HEK293 (cell line): ENCODE results near the gene MORC4.

Experiments
- CTCF ChIA-PET: fragments of 350-600 bp; formaldehyde crosslinking; extraction: SDS; loops from one replicate; lab custom pipeline; 2021; ENCODE audit warnings: antibody characterized with exemption; lab: Yijun Ruan, JAX
- POLR2A ChIA-PET: fragments of 300-600 bp; formaldehyde crosslinking; extraction: SDS; loops from one replicate; lab custom pipeline; 2020; ENCODE audit warnings: antibody characterized with exemption, inconsistent platforms; lab: Yijun Ruan, JAX
- H3K27ac ChIP-seq: fragments of 200-500 bp; sonication (Bioruptor generic); 2 replicates; pipeline ENCODE4 v1.5.1; 2014; ENCODE audit warnings: low read depth, low read length, control low read depth, inconsistent platforms; ENCODE audit errors: extremely low read depth
- H3K36me3 ChIP-seq, 2 experiments: fragments of 200-500 bp in 1 of 2; sonication (Bioruptor generic) in 1 of 2; 1 replicate in 1 of 2; 2 replicates in 1 of 2; pipeline ENCODE4 v1.5.1; 2014 to 2017; ENCODE audit warnings: inconsistent platforms in 2 of 2, low read length in 2 of 2; ENCODE audit not compliant: control insufficient read depth in 2 of 2, insufficient read depth in 1 of 2
- H3K4me1 ChIP-seq: fragments of 200-500 bp; sonication (Bioruptor generic); 2 replicates; pipeline ENCODE4 v1.5.1; 2014; ENCODE audit warnings: mild to moderate bottlenecking, low read length, inconsistent platforms; ENCODE audit not compliant: control insufficient read depth, insufficient read depth
- H3K4me3 ChIP-seq: 2 replicates; pipeline ENCODE4 v1.5.1; 2011; ENCODE audit warnings: low read depth, mild to moderate bottlenecking, control low read depth, low read length, moderate library complexity
- H3K9me3 ChIP-seq: fragments of 200-500 bp; sonication (Bioruptor generic); 2 replicates; pipeline ENCODE4 v1.5.1; 2014; ENCODE audit warnings: low read depth, low read length, inconsistent platforms; ENCODE audit not compliant: control insufficient read depth, insufficient read depth
- ELK4 ChIP-seq: IDR thresholded peaks from 2 replicates; pipeline ENCODE4 v1.6.1; 2011; ENCODE audit warnings: mild to moderate bottlenecking, low read depth, low read length, borderline replicate concordance
- HOXA7 ChIP-seq: sonication (generic); formaldehyde crosslinking; IDR thresholded peaks from 2 replicates; pipeline ENCODE4 v1.8.1; 2022; ENCODE audit warnings: missing genetic modification reagents, borderline replicate concordance
- PRDM2 ChIP-seq: fragments of 450-650 bp; formaldehyde crosslinking; IDR thresholded peaks from 2 replicates; pipeline ENCODE4 v1.5.1; 2016; ENCODE audit warnings: missing biosample characterization, missing genetic modification characterization, borderline replicate concordance
- SETDB1 ChIP-seq: IDR thresholded peaks from one replicate; pipeline ENCODE4 v1.6.1; 2017; ENCODE audit warnings: mild to moderate bottlenecking, low read length, moderate library complexity, mixed read lengths; ENCODE audit not compliant: insufficient read length
- SP2 ChIP-seq: fragments of 450-650 bp; formaldehyde crosslinking; IDR thresholded peaks from 2 replicates; pipeline ENCODE4 v1.5.1; 2016; ENCODE audit warnings: missing biosample characterization, missing genetic modification characterization
- TRIM28 ChIP-seq: IDR thresholded peaks from 2 replicates; pipeline ENCODE4 v1.6.1; 2011; ENCODE audit warnings: low read length, control low read depth, borderline replicate concordance
- WT1 ChIP-seq: fragments of 450-650 bp; formaldehyde crosslinking; IDR thresholded peaks from 2 replicates; pipeline ENCODE4 v1.5.1; 2016; ENCODE audit warnings: missing biosample characterization, missing genetic modification characterization
- ZBTB7A ChIP-seq: fragments of 450-650 bp; formaldehyde crosslinking; IDR thresholded peaks from 2 replicates; pipeline ENCODE4 v1.5.1; 2016; ENCODE audit warnings: low read depth, missing biosample characterization, missing genetic modification characterization
- ZNF223 ChIP-seq: fragments of 450-650 bp; formaldehyde crosslinking; IDR thresholded peaks from 2 replicates; pipeline ENCODE4 v1.5.1; 2016; ENCODE audit warnings: missing biosample characterization, missing genetic modification characterization
- ZNF266 ChIP-seq: fragments of 450-650 bp; formaldehyde crosslinking; IDR thresholded peaks from 2 replicates; pipeline ENCODE4 v1.5.1; 2016; ENCODE audit warnings: missing biosample characterization, missing genetic modification characterization, low read depth
- ZNF292 ChIP-seq: fragments of 450-650 bp; formaldehyde crosslinking; IDR thresholded peaks from 2 replicates; pipeline ENCODE4 v1.5.1; 2016; ENCODE audit warnings: low read depth, missing biosample characterization, missing genetic modification characterization, borderline replicate concordance
- ZNF37A ChIP-seq: fragments of 450-650 bp; IDR thresholded peaks from 2 replicates; pipeline ENCODE4 v1.5.1; 2018; ENCODE audit warnings: missing biosample characterization, missing genetic modification characterization
- ZNF488 ChIP-seq: fragments of 450-650 bp; formaldehyde crosslinking; IDR thresholded peaks from 2 replicates; pipeline ENCODE4 v1.5.1; 2016; ENCODE audit warnings: missing biosample characterization, missing genetic modification characterization
- ZNF645 ChIP-seq: fragments of 450-650 bp; formaldehyde crosslinking; IDR thresholded peaks from 2 replicates; pipeline ENCODE4; 2016; ENCODE audit warnings: missing biosample characterization, missing genetic modification characterization
- ZNF660 ChIP-seq: fragments of 450-650 bp; IDR thresholded peaks from 2 replicates; pipeline ENCODE4 v1.5.1; 2018; ENCODE audit warnings: missing biosample characterization, mild to moderate bottlenecking, missing genetic modification characterization
- ZNF747 ChIP-seq: fragments of 450-650 bp; formaldehyde crosslinking; IDR thresholded peaks from 2 replicates; pipeline ENCODE4 v1.5.1; 2016; ENCODE audit warnings: missing biosample characterization, missing genetic modification characterization
- ZNF768 ChIP-seq: fragments of 450-650 bp; formaldehyde crosslinking; IDR thresholded peaks from 2 replicates; pipeline ENCODE4 v1.5.1; 2018; ENCODE audit warnings: missing biosample characterization, mild to moderate bottlenecking, missing genetic modification characterization
- TF ChIP-seq, protein P1 (sequence below): fragments of 450-650 bp; formaldehyde crosslinking; IDR thresholded peaks from 2 replicates; pipeline ENCODE4 v1.5.1; 2016; ENCODE audit warnings: missing biosample characterization, missing genetic modification characterization, low read depth

The MORC4 gene

GRCh38 chrX:106995678-106996077, 4.3 kb downstream of the MORC4 start:
- TF ChIP-seq TRIM28 (peak; percentile 26; the same call in 1 of the 2 replicates), ZNF747 (tag by site-specific recombination) (no peak), SETDB1 (peak; percentile 56)
- Histone ChIP-seq H3K9me3 (no peaks in the 10 kb centered on the region), H3K27ac (no peak overlapping the region), H3K4me1 (no peaks in the 10 kb centered on the region), H3K4me3 (no peak overlapping the region), H3K36me3 (peaks cover 0 to 29% of the 10 kb centered on the region in 2 experiments; a peak in 2 of 3 replicates)
- CTCF ChIA-PET, result interaction anchor here (0.8 kb wide), 1 partner anchor 101 kb away, joined by 3 read pairs; no protein-coding TSS in a partner anchor
- POLR2A ChIA-PET, result no interaction called here

DNA sequence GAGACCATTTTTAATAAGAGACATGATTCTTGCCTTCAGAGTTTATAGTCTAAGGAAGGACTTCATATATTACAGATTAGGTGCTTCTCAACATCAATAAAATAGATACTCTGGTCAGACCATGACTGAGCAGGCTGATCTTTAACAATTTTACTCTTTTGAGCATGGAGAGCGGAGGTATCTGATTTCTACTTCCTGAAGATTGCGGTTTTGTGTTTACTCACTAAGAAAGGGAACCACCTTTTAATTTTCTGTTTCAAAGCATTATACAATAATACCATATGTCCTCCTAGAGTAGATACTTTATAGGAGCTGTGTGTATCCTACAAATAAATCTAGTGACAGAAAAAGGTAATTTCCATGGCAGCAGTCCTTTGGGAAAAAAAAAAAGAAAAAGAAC, 12.5 kb downstream of the MORC4 start:
- Histone ChIP-seq H3K4me3 (no peak overlapping the region), H3K9me3 (no peaks in the 10 kb centered on the region), H3K4me1 (no peaks in the 10 kb centered on the region), H3K36me3 (peaks cover 15 to 34% of the 10 kb centered on the region in 2 experiments), H3K27ac (no peak overlapping the region)
- ChIA-PET POLR2A (no interaction called here), CTCF (interaction anchor here (0.5 to 1.9 kb wide), 2 partner anchors 51 to 642 kb away, joined by 4 to 5 read pairs; no protein-coding TSS in a partner anchor)
- TF ChIP-seq ZNF292 (no peak), ZNF488 (no peak), ZNF37A (tag by site-specific recombination) (no peak), ZNF266 (tag by site-specific recombination) (no peak), ZNF768 (no peak), ZBTB7A (no peak), HOXA7 (no peak), PRDM2 (tag by site-specific recombination) (no peak), SP2 (tag by site-specific recombination) (no peak), ZNF223 (no peak), ZNF660 (no peak), WT1 (tag by site-specific recombination) (no peak), ELK4 (no peak), ZNF645 (tag by site-specific recombination) (no peak)
- TF ChIP-seq, protein P1, sequence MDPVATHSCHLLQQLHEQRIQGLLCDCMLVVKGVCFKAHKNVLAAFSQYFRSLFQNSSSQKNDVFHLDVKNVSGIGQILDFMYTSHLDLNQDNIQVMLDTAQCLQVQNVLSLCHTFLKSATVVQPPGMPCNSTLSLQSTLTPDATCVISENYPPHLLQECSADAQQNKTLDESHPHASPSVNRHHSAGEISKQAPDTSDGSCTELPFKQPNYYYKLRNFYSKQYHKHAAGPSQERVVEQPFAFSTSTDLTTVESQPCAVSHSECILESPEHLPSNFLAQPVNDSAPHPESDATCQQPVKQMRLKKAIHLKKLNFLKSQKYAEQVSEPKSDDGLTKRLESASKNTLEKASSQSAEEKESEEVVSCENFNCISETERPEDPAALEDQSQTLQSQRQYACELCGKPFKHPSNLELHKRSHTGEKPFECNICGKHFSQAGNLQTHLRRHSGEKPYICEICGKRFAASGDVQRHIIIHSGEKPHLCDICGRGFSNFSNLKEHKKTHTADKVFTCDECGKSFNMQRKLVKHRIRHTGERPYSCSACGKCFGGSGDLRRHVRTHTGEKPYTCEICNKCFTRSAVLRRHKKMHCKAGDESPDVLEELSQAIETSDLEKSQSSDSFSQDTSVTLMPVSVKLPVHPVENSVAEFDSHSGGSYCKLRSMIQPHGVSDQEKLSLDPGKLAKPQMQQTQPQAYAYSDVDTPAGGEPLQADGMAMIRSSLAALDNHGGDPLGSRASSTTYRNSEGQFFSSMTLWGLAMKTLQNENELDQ, result no peak
